22Rv1 (cell line): ENCODE data around the gene SCNN1A.

ENCODE experiments used
- ZFX ChIP-seq: fragments of 450-650 bp; IDR thresholded peaks from 2 replicates; pipeline ENCODE4 v1.6.1; 2017; ENCODE audit warnings: antibody characterized with exemption, borderline replicate concordance
- TF ChIP-seq, protein P1 (sequence below): fragments of 450-650 bp; IDR thresholded peaks from 2 replicates; pipeline ENCODE4 v1.5.1; 2017; ENCODE audit warnings: mild to moderate bottlenecking

DNA sequence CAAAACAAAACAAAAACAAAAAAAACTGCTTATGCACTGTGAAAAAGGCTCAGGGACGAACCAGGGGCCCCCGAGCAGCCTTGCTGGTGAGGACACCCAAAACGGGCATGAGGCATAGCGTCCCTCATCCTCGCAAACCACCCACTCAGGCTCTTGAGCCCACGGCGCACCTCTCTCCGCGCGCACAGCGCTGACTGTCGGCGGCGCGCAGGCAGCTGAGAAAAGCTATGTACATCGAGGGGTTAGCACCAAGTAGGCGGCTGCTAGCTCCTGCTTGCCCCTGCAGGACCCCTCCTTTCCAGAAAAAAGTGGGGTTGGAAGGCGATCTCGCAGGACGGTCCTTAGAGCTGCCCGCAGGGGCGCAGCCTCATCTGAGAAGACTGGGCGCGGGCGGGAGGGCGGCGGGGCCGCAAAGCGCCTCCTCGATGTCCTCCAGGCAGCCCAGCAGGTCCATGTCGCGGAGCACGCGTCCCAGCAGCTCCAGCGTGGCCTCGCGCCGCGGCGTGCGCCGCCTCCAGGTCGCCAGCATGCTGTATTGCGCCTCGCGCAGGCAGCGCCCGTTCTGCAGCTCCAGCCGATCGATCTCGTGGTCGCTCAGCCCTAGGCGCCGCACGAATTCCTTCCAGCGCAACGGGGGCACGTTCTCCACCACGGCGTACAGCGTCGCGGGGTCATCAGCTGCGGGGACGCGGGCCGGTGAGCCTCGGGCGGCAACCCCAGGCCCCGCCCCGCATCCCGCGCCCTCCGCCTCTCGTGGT, 46.2 kb downstream of the SCNN1A start:
- TF ChIP-seq, protein P1, sequence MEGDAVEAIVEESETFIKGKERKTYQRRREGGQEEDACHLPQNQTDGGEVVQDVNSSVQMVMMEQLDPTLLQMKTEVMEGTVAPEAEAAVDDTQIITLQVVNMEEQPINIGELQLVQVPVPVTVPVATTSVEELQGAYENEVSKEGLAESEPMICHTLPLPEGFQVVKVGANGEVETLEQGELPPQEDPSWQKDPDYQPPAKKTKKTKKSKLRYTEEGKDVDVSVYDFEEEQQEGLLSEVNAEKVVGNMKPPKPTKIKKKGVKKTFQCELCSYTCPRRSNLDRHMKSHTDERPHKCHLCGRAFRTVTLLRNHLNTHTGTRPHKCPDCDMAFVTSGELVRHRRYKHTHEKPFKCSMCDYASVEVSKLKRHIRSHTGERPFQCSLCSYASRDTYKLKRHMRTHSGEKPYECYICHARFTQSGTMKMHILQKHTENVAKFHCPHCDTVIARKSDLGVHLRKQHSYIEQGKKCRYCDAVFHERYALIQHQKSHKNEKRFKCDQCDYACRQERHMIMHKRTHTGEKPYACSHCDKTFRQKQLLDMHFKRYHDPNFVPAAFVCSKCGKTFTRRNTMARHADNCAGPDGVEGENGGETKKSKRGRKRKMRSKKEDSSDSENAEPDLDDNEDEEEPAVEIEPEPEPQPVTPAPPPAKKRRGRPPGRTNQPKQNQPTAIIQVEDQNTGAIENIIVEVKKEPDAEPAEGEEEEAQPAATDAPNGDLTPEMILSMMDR, result no peak
- TF ChIP-seq ZFX, result no peak
